SU-DHL-6 (cell line): ENCODE measurements around the gene ABRACL.

ENCODE experiments used
- H2AFZ ChIP-seq: fragments of 200-600 bp; sonication (generic); 2 replicates; pipeline ENCODE4 v1.6.1; 2014; ENCODE audit warnings: low read depth, mild to moderate bottlenecking, moderate library complexity, mixed read lengths, antibody characterized with exemption, low read length; ENCODE audit not compliant: severe bottlenecking
- H3F3A ChIP-seq: fragments of 200-600 bp; shearing (Covaris generic); 2 replicates; pipeline ENCODE4 v1.6.0; 2016; ENCODE audit warnings: antibody characterized with exemption, mild to moderate bottlenecking; ENCODE audit not compliant: insufficient read depth
- H3K27ac ChIP-seq: fragments of 200-600 bp; sonication (generic); 2 replicates; pipeline ENCODE4 v1.5.1; 2016; ENCODE audit warnings: low read depth, mild to moderate bottlenecking, low read length, moderate library complexity, mixed read lengths
- H3K27me3 ChIP-seq: fragments of 200-600 bp; sonication (generic), shearing (Covaris generic); 2 replicates; pipeline ENCODE4 v1.6.0; 2014; ENCODE audit warnings: mild to moderate bottlenecking, low read length
- H3K36me3 ChIP-seq: fragments of 200-600 bp; sonication (generic); 2 replicates; pipeline ENCODE4 v1.6.1; 2014; ENCODE audit warnings: mild to moderate bottlenecking, low read length, mixed read lengths
- H3K4me2 ChIP-seq: fragments of 300-600, 200-600 bp; shearing (Covaris generic), sonication (generic); 2 replicates; pipeline ENCODE4 v1.6.0; 2014; ENCODE audit warnings: low read length, low read depth, mild to moderate bottlenecking; ENCODE audit not compliant: poor library complexity, severe bottlenecking
- H3K4me3 ChIP-seq: fragments of 200-600 bp; sonication (generic); 2 replicates; pipeline ENCODE4 v1.5.1; 2014; ENCODE audit warnings: antibody characterized with exemption, low read length, mild to moderate bottlenecking, mixed read lengths; ENCODE audit not compliant: insufficient read depth, poor library complexity, severe bottlenecking
- H3K79me2 ChIP-seq: fragments of 200-600 bp; sonication (generic); 2 replicates; pipeline ENCODE4 v1.6.1; 2014; ENCODE audit warnings: mild to moderate bottlenecking, low read length, moderate library complexity; ENCODE audit not compliant: insufficient read depth
- H3K9ac ChIP-seq: fragments of 200-600 bp; sonication (generic); 2 replicates; pipeline ENCODE4 v1.7.0; 2014; ENCODE audit warnings: mild to moderate bottlenecking, low read length
- H3K9me2 ChIP-seq: fragments of 200-600 bp; sonication (generic); replicated peaks from 2 replicates; pipeline ENCODE4 v1.6.1; 2014; ENCODE audit warnings: low read length; ENCODE audit not compliant: insufficient read depth
- H3K9me3 ChIP-seq: fragments of 200-600 bp; sonication (generic); 2 replicates; pipeline ENCODE4 v1.6.1; 2014; ENCODE audit warnings: low read length, mixed read lengths; ENCODE audit not compliant: insufficient read depth
- H4K20me1 ChIP-seq: fragments of 200-600 bp; sonication (generic); 2 replicates; pipeline ENCODE4 v1.6.1; 2014; ENCODE audit warnings: low read depth, mild to moderate bottlenecking, antibody characterized with exemption, low read length, moderate library complexity, mixed read lengths
- EZH2phosphoT487 ChIP-seq: fragments of 200-600 bp; sonication (generic), shearing (Covaris generic); conservative IDR thresholded peaks from 2 replicates; pipeline ENCODE4 v1.6.1; 2018; ENCODE audit warnings: mild to moderate bottlenecking, antibody characterized with exemption, low read length, moderate library complexity, mixed read lengths
- TF ChIP-seq, protein P1 (sequence below): fragments of 200-600 bp; sonication (generic); IDR thresholded peaks from one replicate; pipeline ENCODE4 v1.5.1; 2017; ENCODE audit warnings: antibody characterized with exemption, mild to moderate bottlenecking, low read length, moderate library complexity; ENCODE audit not compliant: insufficient read depth, poor library complexity, severe bottlenecking

The ABRACL gene

DNA sequence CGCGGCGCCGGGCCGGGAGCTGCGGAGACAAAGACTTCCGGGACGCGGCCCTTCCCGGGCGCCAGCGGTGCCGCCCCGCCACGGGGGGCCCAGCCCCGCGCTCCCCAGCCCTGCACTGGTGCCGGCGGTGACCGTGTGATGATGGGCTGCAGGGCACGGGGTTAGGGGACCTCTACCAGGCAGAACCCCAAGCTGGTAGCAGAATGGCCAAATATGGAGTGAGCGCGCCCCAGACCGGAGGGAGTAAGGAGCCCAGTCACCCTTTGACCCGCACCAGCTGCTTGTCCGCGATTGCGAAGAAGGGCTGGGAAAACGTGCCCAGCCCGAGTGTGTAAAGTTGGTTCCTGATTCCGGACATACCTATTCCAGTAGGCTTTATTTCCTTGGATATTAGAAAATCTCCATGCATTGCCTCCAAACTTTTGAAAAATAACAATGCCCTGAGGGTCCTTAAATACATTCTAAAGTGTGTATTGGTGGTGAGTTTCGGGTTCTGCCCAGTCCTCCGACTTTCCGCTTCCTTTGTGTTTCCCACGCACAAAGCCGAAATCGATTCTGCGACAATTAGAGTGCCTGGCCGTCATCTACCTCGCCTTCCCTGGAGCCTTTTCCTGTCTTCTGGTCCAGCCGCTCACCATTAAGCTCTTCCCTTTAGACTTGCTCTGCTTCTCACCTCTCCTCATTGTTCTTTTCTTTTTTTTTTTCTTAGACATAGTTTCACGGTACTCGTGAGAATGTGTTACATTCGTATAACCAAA is 1.1 kb downstream of the ABRACL start:
- H3K9me3 ChIP-seq = no peaks in the 10 kb centered on the region
- H3K27ac ChIP-seq = peak overlapping the region; percentile 37; the same call in 1 of the 2 replicates
- H3K36me3 ChIP-seq = no peaks in the 10 kb centered on the region; the same call in 1 of the 2 replicates
- peak overlapping the region; percentile 90 for H3K4me2 ChIP-seq
- no peaks in the 10 kb centered on the region for H3K79me2 ChIP-seq
- H3F3A ChIP-seq = peaks cover 34% of the 10 kb centered on the region
- H3K4me3 ChIP-seq = peak overlapping the region; percentile 82
- TF ChIP-seq, protein P1, sequence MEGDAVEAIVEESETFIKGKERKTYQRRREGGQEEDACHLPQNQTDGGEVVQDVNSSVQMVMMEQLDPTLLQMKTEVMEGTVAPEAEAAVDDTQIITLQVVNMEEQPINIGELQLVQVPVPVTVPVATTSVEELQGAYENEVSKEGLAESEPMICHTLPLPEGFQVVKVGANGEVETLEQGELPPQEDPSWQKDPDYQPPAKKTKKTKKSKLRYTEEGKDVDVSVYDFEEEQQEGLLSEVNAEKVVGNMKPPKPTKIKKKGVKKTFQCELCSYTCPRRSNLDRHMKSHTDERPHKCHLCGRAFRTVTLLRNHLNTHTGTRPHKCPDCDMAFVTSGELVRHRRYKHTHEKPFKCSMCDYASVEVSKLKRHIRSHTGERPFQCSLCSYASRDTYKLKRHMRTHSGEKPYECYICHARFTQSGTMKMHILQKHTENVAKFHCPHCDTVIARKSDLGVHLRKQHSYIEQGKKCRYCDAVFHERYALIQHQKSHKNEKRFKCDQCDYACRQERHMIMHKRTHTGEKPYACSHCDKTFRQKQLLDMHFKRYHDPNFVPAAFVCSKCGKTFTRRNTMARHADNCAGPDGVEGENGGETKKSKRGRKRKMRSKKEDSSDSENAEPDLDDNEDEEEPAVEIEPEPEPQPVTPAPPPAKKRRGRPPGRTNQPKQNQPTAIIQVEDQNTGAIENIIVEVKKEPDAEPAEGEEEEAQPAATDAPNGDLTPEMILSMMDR = no peak
- no peak for TF ChIP-seq EZH2phosphoT487
- peak overlapping the region; percentile 71 for H3K9ac ChIP-seq
- peak overlapping the region; percentile 99 for H2AFZ ChIP-seq
- H3K27me3 ChIP-seq = no peaks in the 10 kb centered on the region
- H3K9me2 ChIP-seq = no peaks in the 10 kb centered on the region
- no peaks in the 10 kb centered on the region; the same call in 1 of the 2 replicates for H4K20me1 ChIP-seq

DNA sequence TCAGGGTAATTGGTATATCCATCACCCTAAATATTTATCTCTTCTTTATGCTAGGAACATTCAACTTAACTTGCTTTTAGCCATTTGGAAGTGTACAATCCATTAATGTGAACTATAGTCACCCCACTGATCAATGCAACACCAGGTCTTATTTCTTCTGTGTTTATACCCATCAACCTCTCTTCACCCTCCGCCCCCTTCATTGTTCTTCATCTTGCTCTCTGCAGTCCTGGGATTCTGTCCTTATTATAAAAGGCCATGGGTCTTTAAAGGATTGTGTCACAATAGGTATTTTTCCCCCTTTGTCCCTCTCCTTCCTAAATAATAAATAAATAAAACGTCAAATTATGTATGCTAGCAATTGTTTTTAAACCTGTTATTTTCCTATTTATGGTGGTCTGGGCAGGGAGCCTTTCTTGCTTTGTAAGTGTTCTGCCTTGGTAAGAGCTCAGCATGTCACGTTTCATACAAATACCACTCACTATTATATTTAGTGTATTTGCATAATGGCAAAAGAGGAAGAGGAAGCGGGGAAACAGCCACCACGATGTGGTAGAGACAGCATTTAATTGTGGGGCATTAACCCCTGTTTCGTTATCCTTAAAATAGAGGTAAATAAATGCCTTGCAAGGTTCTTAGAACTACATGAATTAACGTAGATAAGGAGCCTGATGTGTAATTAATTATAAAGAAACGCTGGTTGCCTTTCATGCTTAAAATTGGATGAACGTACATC is 1.9 kb downstream of the ABRACL start:
- Histone ChIP-seq H3K27me3 (no peaks in the 10 kb centered on the region), H3K9me3 (no peaks in the 10 kb centered on the region), H3K36me3 (no peaks in the 10 kb centered on the region; the same call in 1 of the 2 replicates), H3F3A (peaks cover 34% of the 10 kb centered on the region), H3K9me2 (no peaks in the 10 kb centered on the region), H2AFZ (no peak overlapping the region), H3K79me2 (no peaks in the 10 kb centered on the region), H4K20me1 (no peaks in the 10 kb centered on the region; the same call in 1 of the 2 replicates), H3K4me2 (peak overlapping the region; percentile 90), H3K9ac (peak overlapping the region; percentile 71; the same call in 1 of the 2 replicates), H3K4me3 (peak overlapping the region; percentile 82), H3K27ac (peak overlapping the region; percentile 37)
- TF ChIP-seq, protein P1 = no peak
- no peak for TF ChIP-seq EZH2phosphoT487

DNA sequence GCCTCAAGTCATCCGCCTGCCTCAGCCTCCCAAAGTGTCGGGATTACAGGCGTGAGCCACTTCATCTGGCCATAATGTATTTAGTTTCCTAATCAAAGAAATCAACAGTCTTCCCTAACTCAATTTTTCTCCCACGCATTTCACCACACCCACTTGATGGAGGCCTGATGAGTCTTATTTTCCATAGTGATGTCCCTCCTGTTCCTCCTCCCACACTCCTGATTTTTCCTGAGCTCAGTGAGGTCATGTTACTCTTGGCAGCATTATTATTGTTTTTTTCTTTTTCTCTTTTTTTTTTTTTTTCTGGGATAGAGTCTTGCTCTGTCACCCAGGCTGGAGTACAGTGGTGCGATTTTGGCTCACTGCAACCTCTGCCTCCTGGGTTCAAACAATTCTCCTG is 8.9 kb downstream of the ABRACL start:
- Histone ChIP-seq H3K27ac (no peak overlapping the region), H3K9me2 (no peaks in the 10 kb centered on the region), H3K27me3 (no peaks in the 10 kb centered on the region), H3K9me3 (no peaks in the 10 kb centered on the region), H4K20me1 (no peaks in the 10 kb centered on the region; the same call in 1 of the 2 replicates), H3K4me3 (no peak overlapping the region), H3K36me3 (no peaks in the 10 kb centered on the region; the same call in 1 of the 2 replicates), H3F3A (no peaks in the 10 kb centered on the region), H3K9ac (no peak overlapping the region), H2AFZ (no peak overlapping the region), H3K79me2 (no peaks in the 10 kb centered on the region), H3K4me2 (no peak overlapping the region)
- TF ChIP-seq EZH2phosphoT487 = no peak
- TF ChIP-seq, protein P1 = no peak
